DND-41 (cell line): ENCODE data around the gene LYPD6B.

Experiments used
- CTCF ChIP-seq: IDR thresholded peaks from 2 replicates; pipeline ENCODE4 v1.5.1; 2012; ENCODE audit warnings: borderline replicate concordance, low read length, moderate library complexity, mild to moderate bottlenecking; ENCODE audit not compliant: poor library complexity, severe bottlenecking; ENCODE audit errors: extremely low read depth
- EZH2 ChIP-seq: IDR thresholded peaks from 3 replicates; pipeline ENCODE4 v1.6.1; 2012; ENCODE audit warnings: borderline replicate concordance, low read depth, mild to moderate bottlenecking, moderate library complexity, low read length, inconsistent platforms; ENCODE audit not compliant: severe bottlenecking

- TF ChIP-seq CTCF (no peak), EZH2 (no peak)
Measured at GRCh38 chr2:149189769-149190168, 151.3 kb downstream of the LYPD6B start.
